Non-pigmented ciliary epithelial cell (primary cell): ENCODE results near the gene GBA2.

ENCODE experiments used
- DNase-seq: peaks from one replicate; pipeline ENCODE4 v3.0.0-alpha.2; 2010; ENCODE audit warnings: low read depth

Gene GBA2

DNA sequence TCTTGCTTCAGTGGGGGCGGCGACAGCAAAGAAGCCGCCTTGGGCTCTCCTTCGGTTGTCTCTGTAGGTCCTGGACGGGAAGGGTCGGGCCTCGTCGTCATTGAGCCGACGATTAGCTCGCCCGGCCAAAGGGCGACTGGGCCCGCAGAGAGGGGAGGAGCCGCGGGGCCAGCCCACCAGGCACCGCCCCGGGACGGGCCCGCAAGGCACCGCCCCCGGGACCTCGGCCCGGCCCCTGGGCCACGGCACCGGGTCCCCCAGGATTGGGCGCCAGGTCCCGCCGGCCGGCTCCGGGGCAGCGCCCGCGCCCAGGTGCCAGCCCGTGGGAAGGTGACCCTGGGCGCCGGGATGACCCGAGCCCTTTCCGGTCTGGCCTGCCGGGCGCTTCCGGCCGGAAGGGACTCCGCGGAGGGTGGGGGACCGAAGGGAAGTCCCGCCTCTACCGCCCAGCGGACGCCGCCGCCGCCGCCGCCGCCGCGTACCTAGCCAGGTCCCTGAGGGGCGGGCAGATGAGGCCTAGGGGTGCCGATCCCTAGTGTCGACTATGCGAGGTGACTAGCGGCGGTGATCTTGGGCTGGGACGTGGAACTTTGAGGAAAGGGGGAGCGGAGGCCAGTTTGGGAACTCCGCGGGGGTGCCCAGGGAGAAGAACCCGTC, at the start of gene GBA2, which contains the start of gene RGP1:
Gene GBA2, minus strand, starts transcription at position 371 of the 657 bp plus-strand sequence. CDS start 524 bp downstream, outside the sequence.
Gene RGP1, plus strand, starts transcription at position 430 of the 657 bp plus-strand sequence. CDS start 469 bp downstream, outside the sequence.
- no peak for DNase-seq

DNA sequence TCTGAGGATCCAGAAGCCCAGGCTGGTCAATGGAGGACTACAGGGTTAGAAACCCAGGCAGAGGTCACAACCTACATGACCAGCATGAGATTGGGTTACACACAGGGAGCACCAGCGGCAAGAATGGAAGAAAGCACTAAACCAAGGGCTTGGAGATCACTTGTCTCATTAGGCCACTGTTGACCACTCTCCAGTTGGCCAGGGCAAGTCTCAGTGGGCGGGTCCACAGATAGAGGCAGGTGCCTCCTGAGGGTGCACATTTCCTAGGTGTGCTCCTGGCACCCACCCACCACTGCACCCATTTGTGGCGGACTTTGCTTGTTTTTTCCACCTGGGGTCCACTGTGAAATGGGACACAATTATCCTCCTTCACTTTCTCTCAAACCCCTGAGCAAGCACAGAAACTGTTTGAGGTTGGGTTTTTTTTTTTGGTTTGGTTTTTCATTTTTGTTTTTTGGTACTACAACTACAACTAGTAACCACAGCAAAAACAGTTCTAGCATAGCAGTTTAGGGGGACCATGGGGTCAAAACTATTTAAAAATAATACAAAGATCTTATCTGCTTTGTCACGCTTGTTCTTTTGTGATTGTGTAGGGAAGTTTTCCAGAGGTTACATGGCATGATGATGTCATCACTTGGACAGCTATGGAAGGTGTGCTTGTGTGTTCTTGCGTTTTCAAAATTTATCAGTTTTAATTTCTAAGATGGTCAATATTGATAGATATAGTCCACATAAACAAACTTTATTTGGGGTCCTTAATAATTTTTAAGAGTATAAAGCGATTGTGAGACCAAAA, 48.5 kb upstream of the GBA2 start:
- DNase-seq: no peak

DNA sequence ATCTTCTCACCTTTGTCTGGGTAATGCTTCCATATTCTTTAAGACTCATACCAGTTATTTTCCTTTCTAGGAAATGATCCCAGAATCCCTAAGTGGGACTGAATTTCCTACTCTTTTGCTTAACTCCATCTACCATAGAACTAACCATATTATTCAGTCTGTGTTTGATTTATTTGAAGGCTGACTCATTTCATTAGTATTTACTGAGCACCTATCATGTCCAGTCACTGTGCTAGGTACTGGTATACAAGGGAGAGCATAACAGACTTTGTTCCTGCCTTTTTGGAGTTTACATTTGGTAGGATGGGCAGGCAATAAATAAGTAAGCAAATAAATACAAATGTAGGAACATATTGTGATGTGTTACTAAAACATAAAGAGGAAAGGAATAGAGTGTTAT, 46.7 kb upstream of the GBA2 start:
- no peak for DNase-seq

DNA sequence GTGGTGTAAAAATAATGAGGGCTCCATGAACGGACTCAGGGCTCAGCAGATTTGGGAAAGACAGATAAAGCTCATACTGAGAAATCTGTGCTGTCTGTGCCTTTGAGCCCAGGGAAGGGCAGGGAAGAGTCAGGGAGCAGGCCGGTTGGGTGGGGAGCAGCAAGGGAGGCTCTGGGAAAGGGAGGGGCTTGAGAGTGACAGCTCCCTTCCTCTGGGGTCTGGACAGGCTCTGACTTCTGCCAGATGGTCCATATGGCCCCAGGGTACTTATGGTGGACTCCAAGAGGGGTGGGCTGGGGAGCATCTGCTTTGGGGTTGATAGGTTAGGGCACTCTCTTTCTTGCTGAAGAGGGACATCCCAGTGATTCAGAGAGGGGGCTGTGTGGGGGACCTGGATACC, 44.4 kb upstream of the GBA2 start:
- DNase-seq: no peak

DNA sequence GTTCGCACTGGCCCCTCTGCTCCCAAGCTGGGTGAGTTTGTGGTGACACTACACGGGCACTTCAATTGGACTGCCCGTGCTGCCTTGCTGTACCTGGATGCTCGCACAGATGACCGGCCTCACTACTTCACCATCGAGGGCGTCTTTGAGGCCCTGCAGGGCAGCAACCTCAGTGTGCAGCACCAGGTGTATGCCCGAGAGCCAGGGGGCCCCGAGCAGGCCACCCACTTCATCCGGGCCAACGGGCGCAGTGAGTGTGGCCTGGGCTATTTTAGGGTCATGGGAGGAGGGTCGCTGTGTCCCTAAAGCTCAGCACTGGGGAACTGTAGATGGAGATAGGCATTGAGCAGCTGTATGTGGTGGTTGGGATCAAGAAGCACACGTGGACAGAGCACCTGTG, 43.8 kb upstream of the GBA2 start:
- DNase-seq: no peak

DNA sequence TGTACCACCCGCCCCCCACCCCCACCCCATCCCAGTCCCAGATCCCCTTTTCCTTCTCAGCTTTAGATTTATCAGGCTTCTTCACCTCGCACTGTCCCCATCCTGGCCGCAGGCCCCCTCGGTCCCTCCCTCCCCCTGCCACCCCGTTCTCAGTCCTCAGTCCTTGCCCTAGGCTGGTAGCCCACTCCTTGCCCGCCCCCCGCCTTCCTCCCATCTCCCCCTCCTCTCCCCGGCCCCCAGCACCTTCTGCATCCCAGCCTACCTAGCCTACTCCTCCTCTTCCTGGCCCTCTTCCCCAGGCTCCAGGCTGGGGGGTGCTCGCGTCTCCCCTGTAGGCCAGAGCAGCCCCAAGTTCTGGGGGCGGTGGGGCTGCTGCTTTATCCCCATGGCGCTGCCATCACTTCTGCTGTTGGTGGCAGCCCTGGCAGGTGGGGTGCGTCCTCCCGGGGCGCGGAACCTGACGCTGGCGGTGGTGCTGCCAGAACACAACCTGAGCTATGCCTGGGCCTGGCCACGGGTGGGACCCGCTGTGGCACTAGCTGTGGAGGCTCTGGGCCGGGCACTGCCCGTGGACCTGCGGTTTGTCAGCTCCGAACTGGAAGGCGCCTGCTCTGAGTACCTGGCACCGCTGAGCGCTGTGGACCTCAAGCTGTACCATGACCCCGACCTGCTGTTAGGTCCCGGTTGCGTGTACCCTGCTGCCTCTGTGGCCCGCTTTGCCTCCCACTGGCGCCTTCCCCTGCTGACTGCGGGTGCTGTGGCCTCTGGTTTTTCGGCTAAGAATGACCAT, 43.2 kb upstream of the GBA2 start:
- DNase-seq: no peak

DNA sequence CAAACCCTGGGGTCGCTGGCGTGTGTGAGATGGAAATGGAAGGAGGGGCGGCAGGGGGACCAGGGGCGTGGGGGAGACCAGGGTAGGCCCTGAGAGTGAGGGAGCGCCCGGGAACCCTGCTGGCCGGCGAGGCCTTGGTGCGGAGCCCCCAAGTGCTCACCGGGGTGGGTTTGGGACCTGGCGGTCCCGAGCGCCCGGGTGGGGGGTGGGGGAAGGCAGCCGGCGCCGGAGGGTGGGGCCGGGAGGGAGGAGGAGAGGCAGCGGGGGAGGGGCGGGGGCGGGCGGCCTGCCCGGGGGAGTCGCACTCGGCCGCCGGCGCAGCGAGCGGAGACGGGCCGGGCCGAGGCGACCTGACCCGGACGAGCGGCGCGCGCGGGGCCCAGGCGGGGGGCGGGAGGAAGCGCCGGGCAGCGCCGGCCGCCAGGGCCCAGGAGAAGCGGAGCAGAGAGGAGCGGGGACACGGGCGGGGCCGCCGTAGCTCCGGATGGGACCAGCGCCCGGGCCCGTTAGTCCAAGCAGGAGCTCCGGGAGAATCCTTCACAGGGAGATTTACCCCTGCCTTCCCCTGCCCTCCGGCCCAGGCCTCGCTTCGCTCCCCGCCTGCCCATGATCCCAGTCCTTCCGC, 42.4 kb upstream of the GBA2 start, which contains the start of gene NPR2:
Gene NPR2, plus strand, starts transcription at position 295 of the 625 bp plus-strand sequence. CDS start 818 bp downstream, outside the sequence.
- no peak for DNase-seq

DNA sequence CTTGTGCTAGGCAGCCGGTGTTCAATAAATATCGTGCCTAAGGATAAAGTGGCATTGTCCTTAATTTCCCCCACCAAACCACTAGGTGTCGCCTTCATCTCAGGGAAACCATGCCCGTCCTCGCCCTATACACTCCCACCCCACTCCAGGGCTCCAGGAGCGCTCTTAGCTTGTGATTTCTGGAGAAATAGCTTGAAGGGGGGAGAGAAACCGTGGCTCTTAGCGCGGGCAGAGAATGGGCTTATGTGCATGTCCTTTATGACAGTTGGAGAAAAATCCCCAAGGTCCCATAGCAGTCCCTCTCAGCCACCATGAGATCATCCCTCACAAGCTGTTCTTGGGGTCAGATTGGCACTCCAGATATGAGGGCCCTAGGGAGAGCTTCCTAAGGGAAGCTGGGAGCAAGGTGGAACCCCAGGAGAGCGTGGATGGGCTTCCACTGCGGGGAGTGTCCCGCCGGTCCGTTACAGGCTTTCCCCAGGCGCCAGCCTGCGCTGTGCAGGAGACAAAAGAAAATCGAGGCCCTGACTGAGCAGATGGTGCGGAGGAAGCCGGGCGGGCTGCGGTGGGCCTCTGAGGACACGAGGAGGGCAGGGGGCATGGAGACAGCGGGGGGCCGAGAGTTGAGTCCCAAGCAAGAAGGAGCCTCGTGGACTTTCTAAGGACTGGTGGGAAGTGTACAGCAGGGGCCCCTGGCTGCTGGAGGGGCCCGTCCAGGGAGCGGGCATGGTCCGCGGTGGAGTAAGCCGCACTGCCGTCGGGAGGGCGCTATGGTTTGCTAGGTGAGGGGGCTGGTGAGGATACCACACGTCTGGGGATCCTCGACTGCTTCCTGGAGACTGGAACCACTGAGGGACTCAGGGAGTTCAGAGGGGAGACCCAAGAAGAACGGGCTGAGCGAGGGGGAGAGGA, 41.6 kb upstream of the GBA2 start:
- DNase-seq: peak; percentile 60

DNA sequence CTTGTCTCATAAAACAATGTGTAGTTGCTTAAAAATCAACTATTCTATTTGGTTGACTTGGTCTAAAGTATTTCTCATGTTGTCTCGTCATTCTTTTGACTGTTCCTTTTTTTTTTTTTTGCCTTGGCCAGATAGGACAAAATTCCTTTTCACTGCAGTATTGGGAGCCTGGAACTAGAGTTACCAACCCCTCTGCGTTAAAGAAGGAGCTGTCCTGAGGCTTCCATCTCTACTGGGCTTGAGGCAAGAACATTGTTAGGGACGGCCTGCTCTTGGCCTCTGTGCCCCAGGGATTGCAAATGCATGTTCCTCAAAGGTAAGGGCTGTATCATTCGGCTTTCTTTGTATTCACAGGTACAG, 41.0 kb upstream of the GBA2 start:
- no peak for DNase-seq

DNA sequence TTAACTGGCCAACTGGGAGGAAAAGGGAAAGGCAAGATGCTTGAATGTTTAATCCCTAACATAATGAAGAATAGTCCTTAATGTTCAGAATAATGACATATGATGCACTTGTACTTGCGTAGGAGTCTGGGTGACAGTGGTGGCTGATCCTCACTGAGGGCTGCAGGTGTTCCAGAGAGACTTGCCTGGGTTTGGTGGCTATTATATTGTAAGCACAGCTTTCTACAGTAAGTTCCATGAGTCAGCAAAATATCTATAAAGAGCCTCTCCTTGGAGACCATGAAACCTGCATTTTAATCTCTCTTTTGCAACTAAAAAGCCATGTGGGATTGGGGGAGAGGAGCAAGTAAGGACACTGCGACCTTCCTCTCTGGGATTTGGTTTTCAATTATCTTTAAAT, 40.5 kb upstream of the GBA2 start:
- no peak for DNase-seq

DNA sequence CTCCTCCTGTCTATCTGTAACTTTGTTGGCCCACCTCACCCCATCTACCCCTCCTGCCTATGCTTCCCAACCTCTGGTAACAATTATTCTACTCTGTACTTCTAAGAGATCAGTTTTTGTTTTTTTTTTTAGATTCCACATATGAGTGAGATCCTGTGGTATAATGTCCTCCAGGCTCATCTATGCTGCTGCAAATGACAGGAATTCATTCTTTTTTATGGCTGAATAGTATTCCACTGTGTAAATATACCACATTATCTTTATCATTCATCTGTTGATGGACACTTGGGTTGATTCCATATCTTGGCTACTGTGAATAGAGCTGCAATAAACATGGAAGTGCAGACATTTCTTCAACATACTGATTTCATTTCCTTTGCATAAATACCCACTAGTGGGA, 34.4 kb upstream of the GBA2 start:
- no peak for DNase-seq

DNA sequence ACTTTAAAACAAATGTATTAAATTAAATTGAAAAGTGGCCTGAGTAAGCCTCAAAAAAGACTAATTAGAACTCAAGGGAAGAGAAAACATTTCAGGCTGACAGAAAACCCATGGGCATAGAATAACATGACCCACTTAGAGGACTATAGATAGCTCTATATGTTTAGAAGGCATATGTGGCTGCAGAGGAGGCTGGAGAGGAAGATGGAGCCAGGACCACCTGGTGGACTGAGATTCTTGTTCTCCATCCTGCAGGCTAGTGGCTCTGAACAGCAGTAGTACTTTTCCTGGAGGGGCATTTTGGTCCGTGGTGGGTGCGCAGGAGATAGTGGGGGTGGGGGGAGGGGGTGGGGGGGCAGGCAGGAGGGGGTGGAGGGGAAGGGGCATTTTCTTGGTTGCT, 32.0 kb upstream of the GBA2 start:
- no peak for DNase-seq

DNA sequence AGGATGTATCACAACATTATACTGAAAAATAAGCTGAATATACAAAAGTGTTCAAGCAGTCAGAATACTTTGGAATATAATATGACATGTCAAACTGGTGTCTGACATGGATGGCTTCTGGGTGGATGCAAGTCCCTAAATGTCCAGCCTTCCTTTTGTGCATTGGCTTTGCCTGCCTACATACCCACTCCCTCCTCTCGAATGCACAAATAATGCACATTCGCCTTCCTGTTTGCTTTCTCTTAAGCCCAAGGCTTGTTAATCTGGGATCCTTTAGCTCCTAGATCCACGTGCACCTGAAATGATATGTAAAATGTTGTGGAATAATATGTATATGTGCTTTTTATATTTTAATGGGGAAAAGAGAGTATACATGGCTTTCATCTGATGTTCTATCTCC, 29.5 kb upstream of the GBA2 start:
- DNase-seq: no peak

DNA sequence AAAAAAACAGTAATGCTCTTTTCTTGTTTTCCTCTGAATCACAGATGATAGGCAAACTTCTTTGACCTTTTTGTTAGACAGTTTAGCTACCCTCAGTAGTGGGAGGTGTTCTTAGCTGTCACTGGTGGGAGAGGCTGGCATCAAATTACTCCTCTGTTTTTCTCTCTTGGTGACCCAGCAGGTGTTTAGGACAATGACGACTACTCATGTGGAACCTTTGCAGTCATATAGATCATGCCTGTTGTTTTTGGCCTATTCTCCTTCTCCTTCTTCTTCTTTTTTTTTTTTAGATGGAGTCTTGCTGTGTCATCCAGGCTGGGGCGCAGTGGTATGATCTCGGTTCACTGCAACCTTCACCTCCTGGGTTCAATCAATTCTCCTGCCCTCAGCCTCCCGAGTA, 27.0 kb upstream of the GBA2 start:
- no peak for DNase-seq

DNA sequence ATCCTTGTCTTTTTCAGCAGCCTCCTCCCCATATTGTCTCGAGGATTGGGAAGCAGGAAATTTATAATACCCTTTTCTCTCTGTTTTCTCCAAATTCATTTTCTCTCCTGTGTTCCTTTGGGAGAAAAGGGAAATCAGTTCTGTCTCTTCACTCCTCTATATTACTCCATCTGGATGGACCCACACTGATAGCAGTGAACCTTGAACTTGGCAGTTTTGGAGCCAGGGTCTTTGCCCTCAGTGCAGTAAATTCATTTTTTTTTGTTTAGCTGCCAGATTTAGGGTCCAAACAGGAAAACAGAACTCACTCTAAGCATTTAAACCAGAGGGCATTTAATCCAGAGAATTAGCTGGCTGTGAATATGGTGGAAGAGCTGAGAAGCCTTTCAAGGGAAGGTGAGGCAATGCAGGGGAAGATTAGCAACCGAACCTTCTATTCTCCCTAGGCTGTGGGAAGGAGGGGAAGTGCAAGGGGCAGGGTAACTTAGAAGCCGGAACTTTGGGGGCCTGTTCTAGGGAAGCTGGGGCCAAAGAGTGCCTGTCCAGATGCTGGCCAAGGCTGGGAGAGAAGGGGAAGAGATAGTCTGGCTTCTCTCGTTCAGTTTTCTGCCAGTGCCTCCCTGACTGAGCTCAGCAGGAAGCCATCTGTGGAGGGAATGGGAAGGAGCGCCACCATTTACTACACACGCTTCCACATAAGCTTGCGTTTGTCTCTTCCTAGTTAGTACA, 26.0 kb upstream of the GBA2 start:
- DNase-seq: no peak

DNA sequence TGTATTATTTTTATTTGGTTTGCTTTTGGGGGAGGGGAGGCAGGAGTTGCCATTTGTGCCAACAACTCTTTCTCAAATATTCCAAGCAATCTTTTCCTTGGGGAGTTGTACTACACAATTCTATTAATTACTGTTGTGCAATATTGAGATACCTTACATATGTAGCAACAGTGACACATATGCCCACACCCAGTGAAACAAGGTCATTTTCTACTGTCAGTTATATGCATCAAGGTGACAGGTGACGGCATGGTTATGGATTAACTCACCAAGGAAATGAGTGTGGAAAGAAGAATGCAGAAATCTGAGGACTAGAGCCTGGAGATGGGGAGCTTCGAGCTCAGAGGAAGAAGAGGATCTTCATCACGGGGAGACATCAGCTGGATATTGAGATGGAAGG, 22.9 kb upstream of the GBA2 start:
- no peak for DNase-seq

DNA sequence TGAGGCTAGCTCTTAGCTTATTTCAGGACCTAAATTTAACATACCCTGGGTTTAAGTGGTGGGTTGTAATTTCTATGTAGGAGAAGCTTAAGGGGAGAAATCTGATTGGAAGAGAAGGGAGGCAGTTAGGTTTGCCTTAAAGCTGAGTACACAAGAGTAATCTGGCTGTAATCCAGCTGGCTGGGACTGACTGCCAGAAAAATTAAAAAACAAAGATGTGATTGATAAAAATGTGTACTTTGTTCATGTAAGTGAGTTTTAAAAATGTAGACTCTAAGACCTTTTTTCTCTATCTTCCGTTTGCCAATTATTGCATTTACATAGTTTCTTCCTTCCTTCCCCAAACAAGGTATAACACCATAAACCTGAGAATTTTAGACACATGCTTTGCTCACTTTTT, 22.5 kb upstream of the GBA2 start:
- no peak for DNase-seq

DNA sequence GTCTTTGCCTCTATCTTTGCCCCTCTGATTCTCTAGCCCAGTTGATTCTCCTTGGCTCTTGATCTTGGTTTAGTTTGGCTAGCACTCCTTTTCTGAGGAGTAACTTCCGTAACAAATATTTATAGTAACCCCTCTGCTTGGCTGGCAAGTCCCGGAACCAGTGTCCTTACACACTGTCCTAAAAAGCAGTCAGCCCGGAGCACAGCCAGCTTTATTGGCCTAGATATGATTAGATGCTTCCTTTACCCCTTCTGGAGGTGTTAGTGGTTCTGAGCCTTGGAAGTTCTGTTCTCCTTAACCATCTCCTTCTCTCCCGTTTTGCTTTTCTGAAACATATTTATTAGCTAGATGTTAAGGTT, 22.0 kb upstream of the GBA2 start:
- DNase-seq: no peak

DNA sequence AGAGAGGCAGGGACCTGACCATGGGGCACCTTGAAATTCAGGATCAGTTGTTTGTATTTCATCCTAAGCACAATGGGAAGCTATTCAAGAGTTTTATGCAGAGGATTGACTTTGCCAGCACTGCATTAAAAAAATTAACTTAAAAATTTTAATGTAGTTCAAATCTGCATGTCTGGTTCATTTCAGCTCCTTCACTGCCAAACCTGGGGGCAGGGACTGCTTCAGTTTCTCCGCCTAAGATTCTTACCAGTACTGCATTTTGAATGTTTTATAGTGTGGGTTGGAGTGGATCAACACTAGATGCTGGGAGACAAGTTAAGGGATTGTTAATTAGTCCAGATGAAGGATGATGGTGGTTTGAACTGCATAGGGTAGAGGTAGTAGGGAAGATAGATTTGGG, 20.7 kb upstream of the GBA2 start:
- no peak for DNase-seq

DNA sequence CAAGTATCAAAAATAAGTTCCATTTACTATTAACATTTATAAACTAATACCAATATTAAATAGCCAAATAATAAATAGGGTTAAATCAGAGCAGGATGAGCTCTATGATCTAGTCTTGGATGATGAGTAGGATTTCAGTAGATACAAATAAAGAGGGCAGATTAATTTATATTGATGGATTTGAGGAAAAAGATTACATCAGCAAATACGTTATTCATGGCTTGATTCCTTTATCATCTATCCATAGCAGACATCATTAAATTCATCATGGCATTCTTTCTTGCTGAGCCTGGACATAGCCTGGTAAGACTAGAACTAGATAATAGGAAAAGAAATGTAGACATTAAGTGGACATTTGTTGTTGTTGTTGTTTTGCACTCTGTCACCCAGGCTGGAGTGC, 18.4 kb upstream of the GBA2 start:
- DNase-seq: no peak

DNA sequence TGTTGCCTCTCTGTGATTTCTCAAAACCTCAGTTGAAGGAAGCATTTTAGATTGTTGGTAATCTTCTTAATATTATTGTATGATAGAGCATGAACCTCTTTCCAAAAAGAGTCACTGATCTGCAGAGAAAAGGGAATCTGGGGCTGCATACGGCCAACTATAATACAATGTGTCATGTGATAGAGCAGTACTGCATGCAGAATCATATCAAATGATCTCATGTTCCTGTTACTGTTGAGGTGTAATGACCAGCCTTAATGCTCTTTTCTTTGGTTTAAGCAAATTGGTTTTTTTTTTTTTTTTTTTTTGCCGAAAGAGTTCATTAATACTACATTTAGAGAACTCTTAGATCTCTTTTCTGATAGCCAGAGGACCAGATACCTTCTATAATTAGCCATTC, 18.0 kb upstream of the GBA2 start:
- DNase-seq: no peak
